Peyer's patch (tissue), 4 donors: ENCODE measurements around the gene LTBP2. TPM values are rescaled to one million over a fixed set of nuclear protein-coding genes. Genes with fewer than 3 reads are reported as not detected.

Source experiments
- DNase-seq, 3 donors: peaks; one replicate each; pipeline ENCODE4 v3.0.0-alpha.2; 2017 to 2019
- H3K27ac ChIP-seq, 4 donors: fragments of 200-600 bp; sonication (generic); one replicate each; pipeline ENCODE4 v1.5.1; 2016 to 2019
- H3K27me3 ChIP-seq, 2 donors: fragments of 200-600 bp; sonication (generic); one replicate each; pipeline ENCODE4 v1.5.1; 2019
- H3K36me3 ChIP-seq, 3 donors: fragments of 200-600 bp; sonication (generic); one replicate each; pipeline ENCODE4 v1.5.1; 2016 to 2019
- H3K4me1 ChIP-seq, 4 donors: fragments of 200-600 bp; sonication (generic); one replicate each; pipeline ENCODE4 v1.5.1; 2016 to 2019
- H3K4me3 ChIP-seq, 4 donors: fragments of 200-600 bp; sonication (generic); 1 replicate in 3 of 4; 2 replicates in 1 of 4; pipeline ENCODE4 v1.5.1; 2016 to 2019; ENCODE audit warnings: mild to moderate bottlenecking in 1 of 4
- H3K9me3 ChIP-seq, 4 donors: fragments of 200-600 bp; sonication (generic); one replicate each; pipeline ENCODE4 v1.5.1; 2016 to 2019; ENCODE audit warnings: mild to moderate bottlenecking in 1 of 4
- CTCF ChIP-seq, 6 experiments: fragments of 450-650 bp in 4 of 6; fragments of 200-600 bp in 2 of 6; sonication (generic) in 1 of 6; IDR thresholded peaks; one replicate each; pipeline ENCODE4 v1.5.1; 2017 to 2019; ENCODE audit warnings: antibody characterized with exemption in 6 of 6, mild to moderate bottlenecking in 3 of 6, moderate library complexity in 1 of 6
- POLR2A ChIP-seq, 2 donors: fragments of 450-650 bp; IDR thresholded peaks; one replicate each; pipeline ENCODE4 v1.5.1; 2017; ENCODE audit warnings: antibody characterized with exemption in 2 of 2, mild to moderate bottlenecking in 2 of 2, moderate library complexity in 2 of 2
- total RNA-seq, 4 donors: library from RNA; depleted of rRNA; stranded (reverse); fragments of >200 nt; gene quantifications; one replicate each; pipeline ENCODE4 v1.1.0, GENCODE V29; 2016

The LTBP2 gene
- total RNA-seq, 4 donors from 2014 or later = 10.7 to 34.7 (median 16.0) TPM

DNA sequence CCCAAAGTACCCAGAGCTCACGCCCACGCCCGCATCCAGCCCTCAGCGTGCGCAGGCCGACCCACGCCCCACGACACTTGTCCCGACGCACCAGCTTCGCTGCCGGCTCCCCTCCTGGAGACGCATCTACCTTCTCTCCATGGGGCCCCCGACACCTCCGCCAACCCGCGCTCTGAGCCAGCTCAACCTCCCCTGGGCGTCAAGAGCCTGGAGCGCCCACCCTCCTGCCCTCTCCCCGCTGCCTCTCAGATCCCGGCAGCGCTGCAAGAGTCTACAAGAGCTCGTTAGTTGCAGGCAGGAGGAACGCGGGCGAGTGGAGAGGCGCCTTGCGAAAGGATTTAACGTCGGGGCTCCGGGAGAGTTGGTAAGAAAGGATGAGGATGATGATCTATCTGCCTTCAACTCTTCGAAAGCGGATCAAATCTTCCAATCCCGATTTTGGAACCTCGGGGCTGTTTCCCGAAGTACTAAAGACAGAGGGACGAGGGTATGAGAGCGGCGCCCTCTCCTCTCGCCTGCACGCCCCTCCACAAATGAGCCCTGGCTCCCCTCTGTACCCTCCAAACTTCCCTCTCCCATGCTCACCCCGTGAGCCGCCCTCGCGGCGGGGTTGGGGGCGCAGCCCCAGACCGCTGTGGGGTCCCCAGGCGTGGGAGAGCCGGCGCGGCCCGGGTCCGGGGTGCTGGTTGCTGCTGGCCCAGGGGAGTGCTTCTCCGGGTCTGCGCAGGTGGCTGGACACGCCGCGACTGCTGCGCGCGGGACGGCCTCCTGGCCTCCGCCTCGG, 979 bp downstream of the LTBP2 start:
- Histone ChIP-seq H3K27ac (peak overlapping the region in 1 of 4 donors; percentile 63), H3K36me3 (no peaks in the 10 kb centered on the region), H3K4me3 (peak overlapping the region; percentile 50 to 71 (median 62)), H3K27me3 (peaks cover 0 to 8% of the 10 kb centered on the region in 2 donors), H3K4me1 (peaks cover 0 to 17% (median 6%) of the 10 kb centered on the region in 4 donors), H3K9me3 (no peaks in the 10 kb centered on the region)
- TF ChIP-seq POLR2A (IDR thresholded peaks at IDR 0.05) (no peak), CTCF (IDR thresholded peaks at IDR 0.05) (no peak)
- DNase-seq = no peak

DNA sequence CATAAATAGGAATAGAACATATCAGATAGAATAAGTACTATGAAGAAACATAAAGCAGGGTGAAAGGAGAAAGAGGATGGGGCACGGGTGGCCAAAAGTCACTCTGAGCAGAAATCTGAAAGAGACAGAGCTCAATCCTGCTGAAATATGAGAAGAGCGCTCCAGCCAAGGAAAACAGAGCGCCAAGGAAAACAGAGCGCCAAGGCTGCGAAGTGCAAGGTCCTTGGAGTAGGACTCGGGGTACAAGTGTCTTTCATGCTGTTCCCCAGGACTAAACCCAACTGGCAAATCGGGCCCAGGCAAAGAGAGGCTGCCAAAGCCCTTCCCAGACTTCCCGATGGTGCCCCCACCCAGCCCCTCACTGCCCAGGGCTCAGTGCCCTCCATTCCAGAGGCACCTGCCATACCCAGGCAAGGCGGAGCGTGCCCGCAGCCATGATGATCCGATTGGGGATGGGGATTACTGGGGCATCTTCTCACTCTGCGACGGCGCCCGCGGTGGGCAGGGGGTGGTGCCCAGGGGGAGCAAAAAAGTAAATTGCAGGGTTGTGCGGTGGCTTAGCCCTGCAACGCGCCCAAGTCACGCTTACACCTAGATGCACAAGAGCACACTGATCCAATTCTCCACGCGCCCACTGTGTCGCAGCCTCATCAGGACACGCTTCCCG, 1.7 kb downstream of the LTBP2 start:
- H3K9me3 ChIP-seq = no peaks in the 10 kb centered on the region
- peak overlapping the region in 3 of 4 donors; percentile 6 to 63 (median 60) for H3K4me3 ChIP-seq
- H3K27me3 ChIP-seq = peaks cover 0 to 8% of the 10 kb centered on the region in 2 donors
- H3K27ac ChIP-seq = no peak overlapping the region
- DNase-seq = no peak
- no peaks in the 10 kb centered on the region for H3K36me3 ChIP-seq
- TF ChIP-seq POLR2A (IDR thresholded peaks at IDR 0.05) (no peak), CTCF (IDR thresholded peaks at IDR 0.05) (no peak)
- H3K4me1 ChIP-seq = peaks cover 0 to 17% (median 6%) of the 10 kb centered on the region in 4 donors

DNA sequence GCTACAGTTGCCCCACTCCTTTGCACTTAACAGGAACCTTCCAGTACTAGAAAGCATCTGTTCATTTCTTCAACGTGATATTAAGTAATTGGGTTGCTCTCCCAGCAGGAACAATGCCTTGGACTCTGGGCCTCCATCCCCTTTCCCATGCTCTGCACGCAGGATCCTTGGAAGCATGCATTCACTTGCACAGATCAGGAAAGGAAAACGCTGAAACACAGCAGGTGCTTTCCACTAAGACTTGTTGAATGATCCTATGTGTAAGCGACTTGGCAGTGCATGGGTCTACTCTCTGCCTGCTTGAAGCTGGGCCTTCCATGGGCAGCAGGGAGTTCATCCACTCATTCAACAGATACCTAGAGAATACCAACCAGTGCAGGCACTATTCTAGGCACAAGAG, 2.3 kb downstream of the LTBP2 start:
- H3K36me3 ChIP-seq = no peaks in the 10 kb centered on the region
- TF ChIP-seq CTCF (IDR thresholded peaks at IDR 0.05) = no peak
- no peak for TF ChIP-seq POLR2A (IDR thresholded peaks at IDR 0.05)
- H3K4me1 ChIP-seq = peaks cover 0 to 17% (median 6%) of the 10 kb centered on the region in 4 donors
- no peaks in the 10 kb centered on the region for H3K9me3 ChIP-seq
- no peak overlapping the region for H3K27ac ChIP-seq
- H3K4me3 ChIP-seq = no peak overlapping the region
- H3K27me3 ChIP-seq = peaks cover 0 to 8% of the 10 kb centered on the region in 2 donors
- no peak for DNase-seq

GRCh38 chr14:74608959-74609611, 3.0 kb downstream of the LTBP2 start:
- DNase-seq = peak; percentile 87 to 95 (median 87)
- no peak for TF ChIP-seq POLR2A (IDR thresholded peaks at IDR 0.05)
- peak; percentile 94 to 98 (median 97) for TF ChIP-seq CTCF (IDR thresholded peaks at IDR 0.05)
- peaks cover 0 to 17% (median 6%) of the 10 kb centered on the region in 4 donors for H3K4me1 ChIP-seq
- no peaks in the 10 kb centered on the region for H3K9me3 ChIP-seq
- peaks cover 0 to 8% of the 10 kb centered on the region in 2 donors for H3K27me3 ChIP-seq
- no peak overlapping the region for H3K4me3 ChIP-seq
- no peak overlapping the region for H3K27ac ChIP-seq
- H3K36me3 ChIP-seq = no peaks in the 10 kb centered on the region

GRCh38 chr14:74606727-74607126, 5.3 kb downstream of the LTBP2 start:
- Histone ChIP-seq H3K4me1 (peaks cover 0 to 11% (median 2%) of the 10 kb centered on the region in 4 donors), H3K4me3 (no peak overlapping the region), H3K27ac (no peak overlapping the region), H3K9me3 (no peaks in the 10 kb centered on the region), H3K27me3 (peaks cover 0 to 7% of the 10 kb centered on the region in 2 donors), H3K36me3 (no peaks in the 10 kb centered on the region)
- no peak for DNase-seq
- TF ChIP-seq CTCF (IDR thresholded peaks at IDR 0.05) (no peak), POLR2A (IDR thresholded peaks at IDR 0.05) (no peak)
